ENCODE data around the gene VAMP2.

The VAMP2 gene

GRCh38 chr17:8155996-8156245, 6.8 kb downstream of the VAMP2 start:
- FAIRE-seq (no peak), DNase-seq (ENCODE audit: low spot score) (no peak)

GRCh38 chr17:8155231-8155995, 7.3 kb downstream of the VAMP2 start:
- no peak for DNase-seq (ENCODE audit: low spot score)
- no peak for FAIRE-seq

DNA sequence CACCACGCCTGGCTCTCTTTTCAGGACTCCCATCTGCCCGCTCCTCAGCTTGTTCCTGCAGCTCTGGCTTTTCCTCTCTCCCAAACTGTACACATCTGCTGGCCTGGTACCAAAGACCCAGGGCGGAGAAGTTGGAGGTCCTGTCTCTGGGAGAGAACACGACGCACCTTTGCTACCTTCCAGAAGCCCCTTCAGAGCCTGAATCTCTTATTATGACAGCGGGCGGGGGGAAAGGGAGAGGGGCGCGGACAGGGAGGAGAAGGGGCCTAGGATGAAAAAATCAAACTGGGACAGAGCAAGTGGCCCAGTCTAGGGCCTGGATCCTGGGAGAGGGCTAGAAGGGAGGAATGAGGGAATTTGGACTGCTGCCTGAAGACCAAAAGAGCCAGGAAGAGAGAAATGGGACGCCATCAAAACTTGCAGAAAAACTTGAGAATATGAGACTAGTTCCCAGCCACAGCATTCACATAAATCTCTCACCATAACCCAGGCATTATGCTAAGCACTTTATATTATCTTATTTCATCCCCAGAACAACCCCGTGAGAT, 8.1 kb downstream of the VAMP2 start:
- FAIRE-seq, result no peak
- DNase-seq (ENCODE audit: low spot score), result no peak

DNA sequence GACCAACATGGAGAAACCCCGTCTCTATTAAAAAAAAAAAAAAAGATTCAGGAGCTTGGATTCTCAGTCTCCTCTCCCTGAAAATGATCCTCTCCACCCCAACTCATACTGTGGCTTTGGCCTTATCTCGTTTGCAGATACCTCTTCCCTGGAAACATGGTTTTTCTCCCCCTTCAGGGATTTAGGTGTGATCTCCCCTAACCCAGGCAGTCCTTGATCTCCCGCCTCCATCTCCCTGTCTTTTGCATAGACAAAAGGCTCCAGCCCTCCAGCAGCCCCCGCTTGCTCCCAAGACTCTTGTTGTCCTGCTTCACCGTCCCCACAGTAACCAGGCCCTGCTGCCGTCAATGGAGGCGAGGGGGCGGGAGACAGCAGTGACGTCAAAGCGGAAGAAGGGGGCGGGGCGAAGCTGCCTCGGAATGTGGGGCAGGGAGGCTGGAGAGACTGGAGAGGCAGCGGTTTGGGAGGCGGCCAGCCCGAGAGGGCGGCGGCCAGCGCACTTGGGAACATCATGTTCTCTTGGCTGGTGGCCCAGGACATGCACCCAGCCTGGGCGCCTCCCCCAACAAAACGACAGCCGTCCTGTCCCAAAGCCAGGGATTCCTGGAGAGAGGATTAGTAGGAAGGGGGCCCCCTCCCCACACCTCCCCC, 8.7 kb downstream of the VAMP2 start:
- FAIRE-seq, result peak; percentile 81
- DNase-seq (ENCODE audit: low spot score), result peak; percentile 78

GRCh38 chr17:8153525-8153956, 9.2 kb downstream of the VAMP2 start:
- FAIRE-seq (no peak), DNase-seq (ENCODE audit: low spot score) (no peak)

GRCh38 chr17:8153031-8153451, 9.7 kb downstream of the VAMP2 start:
- FAIRE-seq (no peak), DNase-seq (ENCODE audit: low spot score) (no peak)

- peak; percentile 86 for DNase-seq (ENCODE audit: low spot score)
- no peak for FAIRE-seq
These were observed 10.5 kb downstream of the VAMP2 start, which contains the start of gene PER1 for GRCh38 chr17:8152112-8152775. TSS of gene PER1 (minus strand) at chr17:8152404. CDS start at chr17:8150706, 1,698 bp downstream.

DNA sequence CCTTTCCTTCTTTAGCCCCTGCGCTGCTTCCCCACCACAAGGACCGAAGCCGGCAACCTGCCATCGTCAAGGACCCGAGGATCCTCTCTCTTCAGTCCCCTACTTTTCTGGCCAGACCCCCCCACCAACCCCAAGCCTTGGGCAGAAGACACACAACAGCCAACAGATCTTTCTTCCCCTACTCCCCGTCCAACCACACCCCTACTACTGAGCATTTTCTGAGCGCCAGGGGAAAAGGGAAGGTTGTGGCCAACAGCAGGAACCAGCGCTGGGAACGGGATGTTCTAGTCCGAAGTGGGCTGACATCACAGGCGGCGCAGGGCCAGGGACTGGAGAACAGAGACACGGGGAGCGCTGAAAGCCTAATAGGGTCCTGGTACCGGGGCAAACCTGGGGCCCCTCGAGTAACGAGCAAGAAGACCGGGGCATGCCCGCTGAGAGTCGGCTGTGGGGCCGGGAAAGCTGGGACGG, 11.1 kb downstream of the VAMP2 start:
- no peak for FAIRE-seq

GRCh38 chr17:8151120-8151640, 11.6 kb downstream of the VAMP2 start:
- FAIRE-seq (no peak), DNase-seq (ENCODE audit: low spot score) (peak; percentile 76)

More for the DNA sequence above, 11.1 kb downstream of the VAMP2 start:
- DNase-seq (ENCODE audit: low spot score), result no peak

GRCh38 chr17:8150194-8151119, 12.3 kb downstream of the VAMP2 start:
- DNase-seq (ENCODE audit: low spot score) (no peak), FAIRE-seq (no peak)

DNA sequence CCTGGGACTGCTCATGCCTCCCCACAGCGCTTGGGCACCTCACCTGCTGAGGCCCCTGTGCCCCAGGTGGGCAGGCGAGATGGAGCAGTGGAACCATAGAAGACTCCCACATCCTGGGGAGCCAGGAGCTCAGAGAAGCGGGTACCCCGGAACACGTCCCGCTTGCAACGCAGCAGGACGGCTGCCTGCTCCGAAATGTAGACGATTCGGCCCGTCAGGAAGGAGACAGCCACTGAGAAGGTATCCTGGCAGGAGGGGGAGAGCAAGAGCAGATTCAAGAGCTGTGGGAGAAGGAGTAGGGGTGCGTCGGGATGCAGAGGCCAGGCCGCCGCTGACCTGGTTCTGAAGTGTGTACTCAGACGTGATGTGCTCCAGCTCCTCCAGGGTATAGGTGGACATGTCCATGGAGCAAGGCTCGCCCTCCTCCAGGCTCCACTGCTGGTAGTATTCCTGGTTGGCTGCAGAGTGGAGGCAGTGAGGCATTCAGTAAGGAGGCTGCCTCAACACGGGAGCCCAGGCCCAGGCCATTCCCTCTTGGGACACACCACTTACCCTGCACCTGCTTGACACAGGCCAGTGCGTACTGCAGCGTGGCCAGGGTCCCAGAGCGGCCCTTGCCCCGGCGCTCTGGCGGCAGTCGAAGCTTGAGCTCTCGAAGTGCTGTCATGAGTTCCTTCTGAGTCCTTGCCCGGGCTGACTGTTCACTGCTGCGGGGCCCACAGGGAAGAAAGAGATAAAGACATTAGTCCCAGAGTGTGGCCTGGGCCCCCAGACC, 13.1 kb downstream of the VAMP2 start:
- DNase-seq (ENCODE audit: low spot score) (no peak), FAIRE-seq (no peak)

- FAIRE-seq (no peak), DNase-seq (ENCODE audit: low spot score) (no peak)
These were observed 14.2 kb downstream of the VAMP2 start for GRCh38 chr17:8148560-8148959.

DNA sequence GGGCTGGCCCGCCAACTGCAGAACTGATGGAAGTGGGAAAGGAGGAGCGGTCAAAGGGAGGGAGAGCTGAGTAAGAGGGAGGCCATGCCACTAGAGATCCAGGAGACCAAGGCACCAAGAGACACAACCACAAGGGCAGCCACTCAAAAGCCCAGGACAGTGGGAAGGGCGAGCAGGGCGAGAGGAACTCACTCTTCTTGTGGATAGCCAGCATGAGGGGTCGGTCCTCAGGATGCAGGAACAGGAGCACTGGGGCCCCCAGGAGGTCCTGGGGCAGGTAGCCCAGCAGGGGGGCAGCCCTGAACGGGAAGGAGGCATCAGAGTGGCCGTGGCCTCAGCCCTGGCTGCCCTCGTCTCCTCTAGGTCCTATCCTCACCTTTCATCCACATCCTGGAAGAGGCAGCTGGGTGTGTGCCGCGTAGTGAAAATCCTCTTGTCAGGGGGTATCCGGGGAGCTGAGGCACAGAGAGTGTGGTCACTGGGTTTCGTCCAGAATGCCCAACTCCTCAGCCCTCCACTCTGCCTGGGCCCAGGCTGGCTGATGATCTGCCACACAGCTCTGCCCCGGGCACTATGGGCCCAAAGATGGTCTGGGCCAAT, 14.8 kb downstream of the VAMP2 start:
- DNase-seq (ENCODE audit: low spot score) (no peak), FAIRE-seq (no peak)

- FAIRE-seq, result no peak
These were observed 15.5 kb downstream of the VAMP2 start for GRCh38 chr17:8147141-8147804.

DNA sequence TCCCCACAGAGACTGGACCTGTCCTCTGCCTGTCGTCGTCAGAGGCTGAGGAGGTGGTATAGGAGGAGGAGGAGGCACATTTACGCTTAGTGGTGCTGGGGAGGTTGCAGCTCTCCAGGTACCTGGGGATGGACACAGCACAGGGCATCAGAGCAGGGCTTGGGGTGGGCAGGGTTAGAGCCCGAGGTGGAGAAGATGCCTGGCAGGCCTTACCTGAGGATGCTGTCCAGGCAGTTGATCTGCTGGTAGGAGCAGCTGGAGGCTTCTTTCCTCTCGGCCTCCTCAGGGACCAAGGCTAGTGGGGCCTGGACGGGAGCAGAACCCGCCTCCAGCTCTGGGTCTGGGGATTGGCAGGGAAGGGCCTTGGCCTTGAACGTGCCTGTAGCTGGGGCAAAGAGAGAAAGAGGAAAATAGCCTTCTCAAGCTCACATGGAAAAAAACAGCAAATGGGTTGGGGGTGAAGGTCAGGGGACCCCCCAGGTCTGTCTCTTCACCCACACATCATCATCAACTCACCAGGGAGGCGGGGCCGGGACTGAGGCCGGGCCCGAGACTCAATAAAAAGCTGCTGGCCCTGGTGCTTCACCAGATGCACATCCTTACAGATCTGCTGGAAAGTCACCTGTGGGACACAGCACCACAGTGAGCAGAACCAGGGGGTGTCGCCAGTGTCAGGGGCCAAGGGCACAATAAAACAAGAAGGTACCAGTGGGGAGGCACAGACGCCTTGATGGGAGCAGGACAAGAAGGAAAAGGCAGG, 16.2 kb downstream of the VAMP2 start:
- FAIRE-seq (no peak), DNase-seq (ENCODE audit: low spot score) (no peak)

More at GRCh38 chr17:8147141-8147804, 15.5 kb downstream of the VAMP2 start:
- DNase-seq (ENCODE audit: low spot score), result no peak

DNA sequence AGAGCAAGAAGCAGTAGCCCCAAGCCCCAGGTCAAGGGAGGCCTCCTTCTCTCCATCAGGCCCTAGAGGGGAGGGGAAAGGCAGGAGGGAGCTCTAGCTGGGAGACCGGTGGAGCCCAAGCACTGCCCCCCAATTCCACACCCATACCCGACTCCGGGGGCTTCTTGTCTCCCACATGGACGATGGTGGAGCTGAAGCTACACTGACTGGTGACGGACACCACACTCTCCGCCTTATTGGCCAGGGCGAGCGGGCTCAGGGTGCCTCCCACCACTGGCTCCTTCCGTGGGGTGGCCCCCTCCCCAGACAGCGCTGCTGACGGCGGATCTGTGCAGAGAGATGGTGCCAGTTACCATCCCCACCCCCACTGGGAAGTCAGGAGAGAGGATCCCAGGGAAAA, 16.9 kb downstream of the VAMP2 start:
- no peak for DNase-seq (ENCODE audit: low spot score)
- no peak for FAIRE-seq

GRCh38 chr17:8144401-8145231, 18.1 kb downstream of the VAMP2 start:
- DNase-seq (ENCODE audit: low spot score) (no peak), FAIRE-seq (no peak)

Data from urothelium cell line (cell line).